Muscle layer of duodenum (tissue), 2 donors: ENCODE results near the gene CHST3.
"Not testable (repeated sequence)": the region's sequence is repeated elsewhere in the genome, so short reads cannot be mapped to it uniquely, and the experiment has no call there.

Experiments
- H3K27ac ChIP-seq: one replicate; pipeline ENCODE4 v1.7.0; 2013; ENCODE audit warnings: mild to moderate bottlenecking, low read length
- H3K27me3 ChIP-seq: one replicate; pipeline ENCODE4 v1.7.0; 2013; ENCODE audit warnings: low read depth, mild to moderate bottlenecking, control low read depth, low read length
- H3K36me3 ChIP-seq, 2 donors: one replicate each; pipeline ENCODE4 v1.7.0; 2013; ENCODE audit warnings: low read length in 2 of 2, control low read depth in 1 of 2, mild to moderate bottlenecking in 1 of 2; ENCODE audit not compliant: insufficient read depth in 2 of 2, control insufficient read depth in 1 of 2
- H3K4me1 ChIP-seq, 2 donors: one replicate each; pipeline ENCODE4 v1.7.0; 2013; ENCODE audit warnings: low read length in 2 of 2, mild to moderate bottlenecking in 2 of 2, control low read depth in 1 of 2, moderate library complexity in 1 of 2; ENCODE audit not compliant: insufficient read depth in 2 of 2, control insufficient read depth in 1 of 2
- H3K4me3 ChIP-seq, 2 donors: one replicate each; pipeline ENCODE4 v1.7.0; 2013; ENCODE audit warnings: low read length in 2 of 2, low read depth in 1 of 2, mild to moderate bottlenecking in 1 of 2
- H3K9me3 ChIP-seq, 2 donors: one replicate each; pipeline ENCODE4 v1.7.0; 2013; ENCODE audit warnings: low read length in 2 of 2, control low read depth in 1 of 2, mild to moderate bottlenecking in 1 of 2; ENCODE audit not compliant: control insufficient read depth in 1 of 2
- donor health status: healthy.

CHST3 gene

GRCh38 chr10:71975087-71975870 lies 11.1 kb downstream of the CHST3 start:
- H3K4me1 ChIP-seq: peaks cover 14 to 88% of the 10 kb centered on the region in 2 donors
- H3K27ac ChIP-seq: peak overlapping the region; percentile 61
- H3K9me3 ChIP-seq: no peaks in the 10 kb centered on the region
- no peaks in the 10 kb centered on the region for H3K27me3 ChIP-seq
- no peaks in the 10 kb centered on the region for H3K36me3 ChIP-seq
- peak overlapping the region in 1 of 2 donors; percentile 25 for H3K4me3 ChIP-seq

- Histone ChIP-seq H3K4me3 (peak overlapping the region in 1 of 2 donors; percentile 25), H3K27ac (peak overlapping the region; percentile 61), H3K36me3 (no peaks in the 10 kb centered on the region), H3K27me3 (no peaks in the 10 kb centered on the region), H3K9me3 (no peaks in the 10 kb centered on the region), H3K4me1 (peaks cover 19 to 88% of the 10 kb centered on the region in 2 donors)
Observed at GRCh38 chr10:71975871-71976725, 11.9 kb downstream of the CHST3 start.

- H3K27me3 ChIP-seq, H3K36me3 ChIP-seq, H3K27ac ChIP-seq, H3K4me3 ChIP-seq, H3K9me3 ChIP-seq: not testable (repeated sequence)
- H3K4me1 ChIP-seq: peaks cover 31 to 87% of the 10 kb centered on the region in 2 donors
Observed at GRCh38 chr10:71977614-71977903, 13.4 kb downstream of the CHST3 start.

- no peak overlapping the region for H3K4me3 ChIP-seq
- H3K27me3 ChIP-seq: no peaks in the 10 kb centered on the region
- H3K36me3 ChIP-seq: no peaks in the 10 kb centered on the region
- H3K9me3 ChIP-seq: no peaks in the 10 kb centered on the region
- peaks cover 31 to 89% of the 10 kb centered on the region in 2 donors for H3K4me1 ChIP-seq
- no peak overlapping the region for H3K27ac ChIP-seq
Observed at GRCh38 chr10:71978476-71978875, 14.3 kb downstream of the CHST3 start.

- Histone ChIP-seq H3K27ac (peak overlapping the region; percentile 20), H3K4me3 (no peak overlapping the region), H3K27me3 (no peaks in the 10 kb centered on the region), H3K9me3 (no peaks in the 10 kb centered on the region), H3K4me1 (peaks cover 31 to 83% of the 10 kb centered on the region in 2 donors), H3K36me3 (no peaks in the 10 kb centered on the region)
Observed at GRCh38 chr10:71978988-71979691, 14.9 kb downstream of the CHST3 start.

GRCh38 chr10:71979692-71980062 lies 15.5 kb downstream of the CHST3 start:
- H3K4me1 ChIP-seq: peaks cover 35 to 79% of the 10 kb centered on the region in 2 donors

GRCh38 chr10:71980181-71981014 lies 16.2 kb downstream of the CHST3 start:
- Histone ChIP-seq H3K27me3 (no peaks in the 10 kb centered on the region), H3K4me3 (peak overlapping the region in 1 of 2 donors; percentile 6), H3K4me1 (peaks cover 36 to 79% of the 10 kb centered on the region in 2 donors), H3K9me3 (no peaks in the 10 kb centered on the region), H3K27ac (peak overlapping the region; percentile 67), H3K36me3 (no peaks in the 10 kb centered on the region)

More at GRCh38 chr10:71979692-71980062, 15.5 kb downstream of the CHST3 start:
- no peaks in the 10 kb centered on the region for H3K36me3 ChIP-seq
- H3K4me3 ChIP-seq: no peak overlapping the region
- H3K27ac ChIP-seq: peak overlapping the region; percentile 20
- no peaks in the 10 kb centered on the region for H3K9me3 ChIP-seq
- no peaks in the 10 kb centered on the region for H3K27me3 ChIP-seq

GRCh38 chr10:71981015-71981875 lies 17.1 kb downstream of the CHST3 start:
- Histone ChIP-seq H3K27me3 (no peaks in the 10 kb centered on the region), H3K4me3 (peak overlapping the region in 1 of 2 donors; percentile 6), H3K4me1 (peaks cover 31 to 79% of the 10 kb centered on the region in 2 donors), H3K36me3 (no peaks in the 10 kb centered on the region), H3K27ac (peak overlapping the region; percentile 67), H3K9me3 (no peaks in the 10 kb centered on the region)

- peak overlapping the region; percentile 37 for H3K27ac ChIP-seq
- H3K27me3 ChIP-seq: no peaks in the 10 kb centered on the region
- no peaks in the 10 kb centered on the region for H3K9me3 ChIP-seq
- no peak overlapping the region for H3K4me3 ChIP-seq
- H3K4me1 ChIP-seq: peaks cover 35 to 80% of the 10 kb centered on the region in 2 donors
- no peaks in the 10 kb centered on the region for H3K36me3 ChIP-seq
Observed at GRCh38 chr10:71981876-71982230, 17.7 kb downstream of the CHST3 start.
